ENCODE results near the gene PRKACA.
A peak's percentile ranks its signal among the peaks of the same experiment; 100 is the strongest.

The PRKACA gene

DNA sequence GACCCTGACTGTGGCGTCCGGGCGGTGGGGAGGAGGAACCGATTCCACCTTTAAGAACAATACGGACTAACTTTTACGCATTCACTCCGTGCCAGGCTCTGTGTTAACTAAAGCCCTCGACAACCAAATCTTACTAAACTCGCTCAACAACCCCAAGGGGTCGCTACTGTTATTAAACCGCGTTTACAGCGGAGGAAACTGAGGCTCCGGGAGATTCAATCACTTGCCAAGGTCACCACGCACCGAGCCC, 28.2 kb downstream of the PRKACA start:
- TF ChIP-seq, protein P1, sequence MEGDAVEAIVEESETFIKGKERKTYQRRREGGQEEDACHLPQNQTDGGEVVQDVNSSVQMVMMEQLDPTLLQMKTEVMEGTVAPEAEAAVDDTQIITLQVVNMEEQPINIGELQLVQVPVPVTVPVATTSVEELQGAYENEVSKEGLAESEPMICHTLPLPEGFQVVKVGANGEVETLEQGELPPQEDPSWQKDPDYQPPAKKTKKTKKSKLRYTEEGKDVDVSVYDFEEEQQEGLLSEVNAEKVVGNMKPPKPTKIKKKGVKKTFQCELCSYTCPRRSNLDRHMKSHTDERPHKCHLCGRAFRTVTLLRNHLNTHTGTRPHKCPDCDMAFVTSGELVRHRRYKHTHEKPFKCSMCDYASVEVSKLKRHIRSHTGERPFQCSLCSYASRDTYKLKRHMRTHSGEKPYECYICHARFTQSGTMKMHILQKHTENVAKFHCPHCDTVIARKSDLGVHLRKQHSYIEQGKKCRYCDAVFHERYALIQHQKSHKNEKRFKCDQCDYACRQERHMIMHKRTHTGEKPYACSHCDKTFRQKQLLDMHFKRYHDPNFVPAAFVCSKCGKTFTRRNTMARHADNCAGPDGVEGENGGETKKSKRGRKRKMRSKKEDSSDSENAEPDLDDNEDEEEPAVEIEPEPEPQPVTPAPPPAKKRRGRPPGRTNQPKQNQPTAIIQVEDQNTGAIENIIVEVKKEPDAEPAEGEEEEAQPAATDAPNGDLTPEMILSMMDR (IDR thresholded peaks at IDR 0.05), result no peak
- no peak for DNase-seq (ENCODE audit: low spot score)
- H3K27ac ChIP-seq, result peak overlapping the region; percentile 22 to 97

DNA sequence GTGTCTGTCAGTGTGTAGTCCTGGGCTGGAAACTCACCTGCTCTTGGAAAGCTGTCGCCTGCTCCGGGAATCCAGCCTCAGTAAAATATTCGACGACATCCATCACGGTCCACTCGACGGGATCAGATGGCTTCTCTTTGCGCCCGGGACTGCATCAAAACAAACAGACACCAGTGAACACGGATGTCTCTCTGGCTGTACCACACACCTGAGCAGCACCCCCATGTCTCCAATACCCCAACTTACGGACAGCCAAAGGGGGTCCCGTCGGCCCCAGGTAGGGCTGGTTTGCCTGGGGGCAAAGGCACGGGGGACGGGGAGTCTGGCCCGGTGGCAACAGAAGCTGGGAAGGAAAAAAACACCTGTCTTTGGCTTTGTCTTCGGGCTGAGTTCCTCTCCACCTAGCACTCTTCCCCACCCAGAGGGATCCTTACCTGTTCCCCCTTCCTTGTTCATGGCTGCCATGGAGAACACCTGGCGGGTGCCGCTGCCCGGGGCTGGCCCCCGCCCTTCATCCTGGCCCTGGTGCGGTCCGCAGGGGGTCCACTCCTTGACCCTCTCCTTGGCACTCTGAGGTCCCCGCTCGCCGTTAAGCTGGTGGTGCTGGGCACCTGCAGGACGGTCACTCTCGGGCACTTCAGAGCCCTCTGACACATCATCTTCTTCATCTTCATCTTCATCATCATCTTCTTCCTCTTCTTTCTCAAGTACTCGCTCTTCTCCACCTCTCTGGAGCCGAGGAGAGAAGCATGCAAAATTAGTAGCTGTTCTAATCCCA, 28.7 kb downstream of the PRKACA start:
- peak overlapping the region in 1 of 2 donors; percentile 97 for H3K27ac ChIP-seq
- TF ChIP-seq, protein P1 (IDR thresholded peaks at IDR 0.05), result no peak
- peak overlapping the region; percentile 86 for H3K4me3 ChIP-seq
- DNase-seq (ENCODE audit: low spot score), result no peak

More for the DNA sequence above, 28.2 kb downstream of the PRKACA start:
- peak overlapping the region; percentile 86 for H3K4me3 ChIP-seq

DNA sequence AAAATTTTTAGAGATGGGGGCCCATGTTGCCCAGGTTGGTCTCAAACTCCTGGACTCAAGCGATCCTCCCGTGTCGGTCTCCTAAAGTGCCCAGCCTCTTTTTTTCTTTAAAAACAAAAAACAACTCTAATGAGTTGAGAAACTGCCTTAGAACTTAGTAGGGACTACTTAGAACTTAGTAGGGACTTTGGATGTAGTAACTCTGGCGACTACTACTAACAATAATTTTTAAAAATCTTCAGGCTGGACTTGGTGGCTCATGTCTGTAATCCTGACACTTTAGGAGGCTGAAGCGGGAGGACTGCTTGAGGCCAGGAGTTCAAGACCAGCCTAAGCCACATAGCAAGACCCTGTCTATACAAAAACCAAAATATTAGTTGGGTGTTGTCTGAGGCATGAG, 31.5 kb downstream of the PRKACA start:
- Histone ChIP-seq H3K27ac (no peak overlapping the region), H3K4me3 (no peak overlapping the region)
- TF ChIP-seq, protein P1 (IDR thresholded peaks at IDR 0.05), result no peak
- DNase-seq (ENCODE audit: low spot score), result no peak

DNA sequence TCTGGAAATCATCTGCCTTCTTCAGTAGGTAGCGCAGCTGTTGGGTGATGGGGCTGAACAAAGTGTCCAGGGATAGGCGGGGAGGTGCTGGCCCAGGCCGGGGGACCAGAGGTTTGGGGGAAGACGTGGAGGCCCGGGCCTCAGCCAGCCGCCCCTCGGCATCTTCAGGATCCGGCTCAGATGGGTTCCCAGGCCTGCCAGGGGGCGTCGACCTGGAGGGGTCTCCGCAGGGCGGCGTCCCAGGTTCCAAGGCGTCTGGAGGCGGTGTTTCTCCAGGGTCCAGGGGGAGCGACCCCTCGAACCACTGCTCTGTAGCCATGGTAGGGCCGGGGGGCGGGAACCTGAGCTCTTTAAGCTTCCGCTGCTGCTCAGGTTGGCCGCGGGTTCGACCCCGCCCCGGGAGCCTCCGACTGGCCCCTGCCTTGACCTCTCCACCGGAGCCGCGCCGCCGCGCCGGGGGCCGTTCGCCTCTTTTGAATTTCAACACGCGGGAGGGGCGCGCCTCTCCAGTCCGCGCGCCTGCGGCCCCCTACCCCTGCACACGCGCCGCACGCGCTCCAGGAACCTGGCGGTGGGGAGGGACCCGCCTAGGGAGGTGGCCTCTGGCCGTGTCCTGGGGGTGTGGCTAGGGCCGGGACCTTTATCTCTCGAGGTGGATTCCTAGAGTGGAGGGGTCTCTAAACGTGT, 32.1 kb downstream of the PRKACA start, which contains the start of gene C19orf67:
TSS of gene C19orf67 (minus strand) at position 475 of the 687 bp plus-strand sequence. CDS start at position 319, 156 bp downstream.
- H3K4me3 ChIP-seq, result no peak within 1 kb of the TSS
- no peak within 1 kb of the TSS for H3K27ac ChIP-seq
- DNase-seq (ENCODE audit: low spot score), result no peak
- TF ChIP-seq, protein P1 (IDR thresholded peaks at IDR 0.05), result no peak

DNA sequence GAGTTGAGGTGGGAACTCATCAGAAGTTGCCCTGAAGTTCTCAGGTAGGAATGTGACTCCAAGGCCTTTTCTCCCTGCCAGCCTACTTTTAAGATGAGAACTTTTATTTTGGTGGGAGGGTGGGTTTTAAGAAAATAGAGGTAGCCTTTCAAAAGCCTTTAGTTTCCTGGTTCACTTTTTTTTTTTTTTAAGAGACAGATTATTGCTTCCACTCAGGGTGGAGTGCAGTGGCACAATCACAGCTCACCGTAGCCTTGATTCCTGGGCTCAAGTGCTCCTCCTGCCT, 34.9 kb downstream of the PRKACA start:
- no peak for DNase-seq (ENCODE audit: low spot score)
- TF ChIP-seq, protein P1 (IDR thresholded peaks at IDR 0.05), result no peak
- Histone ChIP-seq H3K4me3 (peak overlapping the region; percentile 95), H3K27ac (peak overlapping the region; percentile 75 to 98)

DNA sequence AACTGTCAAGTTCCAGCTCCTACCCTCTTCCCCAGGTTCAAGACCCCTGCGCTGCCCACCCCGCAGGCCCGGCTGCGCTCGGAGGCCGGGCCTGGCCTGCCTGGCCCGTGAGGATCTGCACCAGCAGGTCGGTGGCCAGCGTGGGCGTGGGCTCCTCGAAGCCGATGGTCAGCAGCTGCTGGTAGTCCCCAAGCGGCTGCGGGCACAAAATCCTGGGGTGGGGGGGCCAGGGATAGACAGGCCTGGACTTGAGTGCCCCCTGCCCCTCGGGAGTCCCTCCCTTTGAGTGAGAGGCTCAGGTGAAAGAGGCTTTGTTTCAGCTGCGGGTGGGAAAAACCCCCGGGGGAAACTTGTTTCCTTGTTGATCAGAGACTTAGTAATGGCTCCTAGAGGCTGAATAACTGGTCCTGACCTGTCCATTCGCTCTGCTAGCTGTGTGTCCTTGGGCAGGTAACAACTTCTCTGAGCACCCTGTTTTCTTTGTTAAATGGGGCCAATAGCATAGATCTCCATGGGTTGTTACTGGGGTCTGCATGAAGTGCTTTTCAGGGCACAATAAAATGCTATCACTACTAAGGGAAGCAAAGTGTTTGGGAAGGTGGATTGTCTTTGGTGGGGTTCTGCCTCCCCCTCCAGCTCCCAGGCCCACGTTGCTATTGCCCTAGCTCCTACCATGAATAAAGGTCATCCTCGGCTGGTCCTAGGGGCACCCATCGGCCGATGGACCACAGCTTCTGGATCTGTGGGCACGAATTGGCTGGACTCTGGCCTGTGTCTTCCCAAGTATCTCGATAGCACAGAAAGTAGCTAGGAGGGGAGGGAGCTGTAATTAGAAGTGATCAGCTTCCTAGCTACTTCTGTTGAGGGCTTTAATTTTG, 35.5 kb downstream of the PRKACA start:
- H3K27ac ChIP-seq, result peak overlapping the region; percentile 75 to 98
- TF ChIP-seq, protein P1 (IDR thresholded peaks at IDR 0.05), result no peak
- H3K4me3 ChIP-seq, result peak overlapping the region; percentile 95
- DNase-seq (ENCODE audit: low spot score), result no peak
